Spleen (tissue), 11 donors: ENCODE measurements around the gene FAM163A. TPM values are rescaled to one million over a fixed set of nuclear protein-coding genes. Genes with fewer than 3 reads are reported as not detected.

Experiments
- DNase-seq: peaks from one replicate; pipeline ENCODE4 v3.0.0-alpha.2; 2020
- H3K27ac ChIP-seq, 8 donors: fragments of 200-600 bp; sonication (generic) in 7 of 8; 1 replicate in 4 of 8; 2 replicates in 4 of 8; pipeline versions ENCODE4 v1.5.0 to v1.8.0; 2016 to 2021; ENCODE audit warnings: inconsistent platforms in 4 of 8, mild to moderate bottlenecking in 4 of 8, moderate library complexity in 1 of 8
- H3K27me3 ChIP-seq, 7 donors: fragments of 200-600 bp; sonication (generic) in 6 of 7; replicated peaks in 1 of 7; 1 replicate in 4 of 7; 2 replicates in 3 of 7; pipeline versions ENCODE4 v1.5.0 to v1.8.0; 2016 to 2021; ENCODE audit warnings: inconsistent platforms in 3 of 7, mild to moderate bottlenecking in 1 of 7
- H3K36me3 ChIP-seq, 6 donors: fragments of 200-600 bp; sonication (generic) in 5 of 6; 1 replicate in 4 of 6; 2 replicates in 2 of 6; pipeline versions ENCODE4 v1.5.0 to v1.8.0; 2016 to 2021; ENCODE audit warnings: inconsistent platforms in 2 of 6
- H3K4me1 ChIP-seq, 6 donors: fragments of 200-600 bp; sonication (generic) in 5 of 6; 1 replicate in 3 of 6; 2 replicates in 3 of 6; pipeline versions ENCODE4 v1.5.0 to v1.8.0; 2016 to 2021; ENCODE audit warnings: inconsistent platforms in 3 of 6
- H3K4me3 ChIP-seq, 8 donors: fragments of 200-600 bp; sonication (generic) in 7 of 8; 1 replicate in 4 of 8; 2 replicates in 4 of 8; pipeline versions ENCODE4 v1.5.0 to v1.8.0; 2016 to 2021; ENCODE audit warnings: inconsistent platforms in 4 of 8, mild to moderate bottlenecking in 4 of 8, moderate library complexity in 2 of 8
- H3K9me3 ChIP-seq, 8 donors: fragments of 200-600 bp; sonication (generic) in 7 of 8; 1 replicate in 4 of 8; 2 replicates in 4 of 8; pipeline versions ENCODE4 v1.5.0 to v1.8.0; 2016 to 2021; ENCODE audit warnings: inconsistent platforms in 4 of 8
- POLR2A ChIP-seq, 3 donors: fragments of 450-650 bp; IDR thresholded peaks; one replicate each; pipeline ENCODE4 v1.5.1; 2017; ENCODE audit warnings: antibody characterized with exemption in 3 of 3, mild to moderate bottlenecking in 1 of 3
- POLR2AphosphoS5 ChIP-seq, 3 donors: sonication (generic); formaldehyde crosslinking; IDR thresholded peaks; one replicate each; pipeline ENCODE4 v1.5.1; 2017; ENCODE audit warnings: antibody characterized with exemption in 3 of 3
- WGBS, 5 donors: extraction: QIAGEN DNeasy Blood & Tissue Kit in 3 of 5; methylation state at CpG; one replicate each; pipeline versions ENCODE4 v1.1.5 to v1.1.7; 2013 to 2018; 5-methylcytosine and 5-hydroxymethylcytosine counted together
- intact Hi-C: fragments of 100-400 bp; cut with DNase I; formaldehyde crosslinking; loops from one replicate; pipeline ENCODE4 v1.15.0; 2023; ENCODE audit warnings: low total_unique reads
- polyA plus RNA-seq, 3 donors: library from polyadenylated mRNA; stranded (reverse); fragments of 200-250 nt; gene quantifications; one replicate each; pipeline ENCODE4 v1.2.1, GENCODE V29; 2013
- total RNA-seq, 7 donors: library from RNA; depleted of rRNA in 3 of 7; stranded (reverse); fragments of >200 nt in 3 of 7; fragmentation: NEBNext Ultra II Directional in 4 of 7; extraction: Animal tissue kit (Norgen Biotek cat#: 25700) in 4 of 7; gene quantifications; one replicate each; pipeline versions ENCODE4 v1.1.0 to v1.2.1, GENCODE V29; 2016 to 2021
- TF ChIP-seq, protein P1 (sequence below), 11 experiments: fragments of 200-600 bp in 7 of 11; fragments of 450-650 bp in 4 of 11; sonication (generic) in 4 of 11; IDR thresholded peaks in 8 of 11; conservative IDR thresholded peaks in 3 of 11; 1 replicate in 7 of 11; 2 replicates in 4 of 11; pipeline versions ENCODE4 v1.4.0 to v1.8.0; 2016 to 2021; ENCODE audit warnings: antibody characterized with exemption in 11 of 11, inconsistent platforms in 4 of 11, mild to moderate bottlenecking in 1 of 11
- donor health status: healthy with polysubstance abuse.
- donor health status: DM: no; HTN: no; CAD: no; lungs with moderate emphysema.
- donor health status: DM: no; HTN: no; CAD: no.
- donor health status: Bipolar disorder and iron deficiency.
- donor health status: healthy.
- donor health status: DM: no; HTN: no; CAD: no.
- donor health status: DM: yes; HTN: yes; CAD: no.

FAM163A gene
- total and polyA plus RNA-seq, 10 donors, result 0.14 to 0.47 (median 0.21) TPM; not detected in 3

DNA sequence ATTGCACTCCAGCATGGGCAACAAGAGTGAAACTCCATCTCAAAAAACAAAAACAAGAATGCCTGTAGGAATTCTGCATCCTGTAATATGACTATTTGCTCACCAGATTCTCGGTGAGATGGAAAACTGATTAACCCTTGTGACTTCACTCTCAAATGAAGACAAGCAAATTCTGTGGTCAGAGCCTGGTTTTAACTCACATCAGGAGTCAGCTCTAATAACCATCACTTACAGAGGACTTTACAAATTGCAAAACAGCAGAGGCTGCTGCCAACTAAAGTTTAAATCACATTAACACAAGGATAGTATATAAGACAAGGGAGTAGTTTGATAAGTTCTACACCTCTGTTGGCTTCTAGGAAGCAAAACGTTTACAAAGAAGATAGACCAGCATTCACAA lies 35.7 kb upstream of the FAM163A start:
- H3K4me3 ChIP-seq, result no peak overlapping the region
- 56 to 90% (median 76%) methylated on average over 2 of the region's 2 CpGs for WGBS, 5 donors
- intact Hi-C loops, result loop anchor here (5.0 to 10.0 kb wide), 2 partner anchors 105 to 467 kb away; no protein-coding TSS in a partner anchor
- H3K36me3 ChIP-seq, result no peaks in the 10 kb centered on the region
- peaks cover 8 to 26% (median 18%) of the 10 kb centered on the region in 6 donors for H3K4me1 ChIP-seq
- TF ChIP-seq POLR2A (IDR thresholded peaks at IDR 0.05), result no peak
- H3K27me3 ChIP-seq, result no peaks in the 10 kb centered on the region
- no peak for DNase-seq
- H3K27ac ChIP-seq, result no peak overlapping the region
- H3K9me3 ChIP-seq, result peaks cover 0 to 4% (median 0%) of the 10 kb centered on the region in 8 donors

DNA sequence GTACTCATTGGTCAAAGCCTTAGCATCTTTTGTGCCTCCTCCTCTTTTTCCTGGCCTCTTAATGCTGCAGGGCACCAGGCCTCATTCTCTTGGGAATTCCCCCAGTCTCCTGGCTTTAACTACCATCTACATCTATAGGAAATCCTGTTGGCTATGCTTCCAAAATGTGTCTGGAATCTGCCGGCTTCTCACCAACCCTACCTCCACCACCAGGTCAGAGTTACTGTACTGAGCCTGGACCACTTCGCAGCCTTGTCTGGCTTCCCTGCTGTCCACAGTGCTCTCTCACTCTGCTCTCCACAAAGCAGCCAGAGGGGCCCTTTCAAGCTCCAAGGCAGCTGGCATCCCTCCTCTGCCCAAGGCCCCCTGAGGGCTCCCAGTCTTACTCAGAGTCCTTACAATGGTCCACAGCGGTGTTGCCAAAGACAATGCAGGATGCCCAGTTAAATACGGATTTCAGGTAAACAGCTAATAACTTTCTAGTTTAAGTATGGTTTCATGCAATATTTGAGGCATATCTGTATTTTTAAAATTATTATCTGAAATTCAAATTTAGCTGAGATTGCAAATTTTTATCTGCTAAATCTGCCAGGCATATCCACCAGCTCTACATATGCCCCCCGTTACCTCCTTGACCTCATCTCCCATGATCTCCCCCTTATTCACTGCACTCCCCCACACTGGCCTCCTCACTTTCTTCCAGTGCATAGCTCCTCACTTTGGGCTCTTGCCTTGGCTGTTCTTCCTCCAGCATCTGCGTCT lies 34.5 kb upstream of the FAM163A start:
- DNase-seq, result no peak
- no peak overlapping the region for H3K27ac ChIP-seq
- WGBS, 5 donors, result 80 to 84% (median 82%) methylated on average over 6 of the region's 6 CpGs
- no peaks in the 10 kb centered on the region for H3K27me3 ChIP-seq
- no peak overlapping the region for H3K4me3 ChIP-seq
- no peaks in the 10 kb centered on the region for H3K36me3 ChIP-seq
- peaks cover 0 to 16% (median 8%) of the 10 kb centered on the region in 8 donors for H3K9me3 ChIP-seq
- TF ChIP-seq, protein P1, sequence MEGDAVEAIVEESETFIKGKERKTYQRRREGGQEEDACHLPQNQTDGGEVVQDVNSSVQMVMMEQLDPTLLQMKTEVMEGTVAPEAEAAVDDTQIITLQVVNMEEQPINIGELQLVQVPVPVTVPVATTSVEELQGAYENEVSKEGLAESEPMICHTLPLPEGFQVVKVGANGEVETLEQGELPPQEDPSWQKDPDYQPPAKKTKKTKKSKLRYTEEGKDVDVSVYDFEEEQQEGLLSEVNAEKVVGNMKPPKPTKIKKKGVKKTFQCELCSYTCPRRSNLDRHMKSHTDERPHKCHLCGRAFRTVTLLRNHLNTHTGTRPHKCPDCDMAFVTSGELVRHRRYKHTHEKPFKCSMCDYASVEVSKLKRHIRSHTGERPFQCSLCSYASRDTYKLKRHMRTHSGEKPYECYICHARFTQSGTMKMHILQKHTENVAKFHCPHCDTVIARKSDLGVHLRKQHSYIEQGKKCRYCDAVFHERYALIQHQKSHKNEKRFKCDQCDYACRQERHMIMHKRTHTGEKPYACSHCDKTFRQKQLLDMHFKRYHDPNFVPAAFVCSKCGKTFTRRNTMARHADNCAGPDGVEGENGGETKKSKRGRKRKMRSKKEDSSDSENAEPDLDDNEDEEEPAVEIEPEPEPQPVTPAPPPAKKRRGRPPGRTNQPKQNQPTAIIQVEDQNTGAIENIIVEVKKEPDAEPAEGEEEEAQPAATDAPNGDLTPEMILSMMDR (IDR thresholded peaks at IDR 0.05 in 8 of 11, conservative IDR thresholded peaks at IDR 0.05 in 3 of 11), result no peak
- TF ChIP-seq POLR2AphosphoS5 (IDR thresholded peaks at IDR 0.05), result no peak
- no peak for TF ChIP-seq POLR2A (IDR thresholded peaks at IDR 0.05)
- H3K4me1 ChIP-seq, result peaks cover 8 to 26% (median 18%) of the 10 kb centered on the region in 6 donors
- intact Hi-C loops, result loop anchor here (5.0 to 10.0 kb wide), 2 partner anchors 104 to 466 kb away; no protein-coding TSS in a partner anchor

DNA sequence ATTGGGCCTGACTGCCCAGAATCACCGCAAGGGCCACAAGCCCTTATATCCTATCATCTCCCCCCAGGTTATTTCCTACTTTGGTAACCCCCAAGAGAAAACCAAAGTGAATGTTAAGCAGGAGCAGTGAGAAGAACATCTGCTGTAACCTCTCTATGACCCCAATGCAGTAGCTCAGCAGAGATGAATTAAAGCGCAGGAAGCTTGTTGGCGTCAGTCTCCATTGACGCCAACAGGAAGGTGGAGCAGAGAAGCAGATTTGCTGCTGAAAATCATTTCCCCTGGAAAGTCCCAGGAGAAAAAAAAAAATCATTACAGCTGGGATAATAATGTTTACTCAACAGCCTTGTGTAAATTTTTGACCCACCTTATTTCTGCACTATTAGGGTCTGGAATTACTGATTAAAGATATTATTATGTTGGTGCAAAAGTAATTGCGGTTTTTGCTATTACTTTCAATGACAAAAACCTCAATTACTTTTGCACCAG lies 33.2 kb upstream of the FAM163A start:
- H3K27ac ChIP-seq, result peak overlapping the region in 6 of 8 donors; percentile 22 to 60 (median 36)
- no peak overlapping the region for H3K4me3 ChIP-seq
- H3K36me3 ChIP-seq, result no peaks in the 10 kb centered on the region
- no peaks in the 10 kb centered on the region for H3K27me3 ChIP-seq
- peaks cover 8 to 26% (median 18%) of the 10 kb centered on the region in 6 donors for H3K4me1 ChIP-seq
- 11 to 23% (median 20%) methylated on average over 5 of the region's 5 CpGs for WGBS, 5 donors
- H3K9me3 ChIP-seq, result peaks cover 0 to 28% (median 21%) of the 10 kb centered on the region in 8 donors
- peak in 1 of 3 donors; percentile 68 for TF ChIP-seq POLR2AphosphoS5 (IDR thresholded peaks at IDR 0.05)
- TF ChIP-seq POLR2A (IDR thresholded peaks at IDR 0.05), result no peak
- intact Hi-C loops, result loop anchor here (5.0 to 10.0 kb wide), 2 partner anchors 102 to 465 kb away; no protein-coding TSS in a partner anchor
- no peak for DNase-seq

DNA sequence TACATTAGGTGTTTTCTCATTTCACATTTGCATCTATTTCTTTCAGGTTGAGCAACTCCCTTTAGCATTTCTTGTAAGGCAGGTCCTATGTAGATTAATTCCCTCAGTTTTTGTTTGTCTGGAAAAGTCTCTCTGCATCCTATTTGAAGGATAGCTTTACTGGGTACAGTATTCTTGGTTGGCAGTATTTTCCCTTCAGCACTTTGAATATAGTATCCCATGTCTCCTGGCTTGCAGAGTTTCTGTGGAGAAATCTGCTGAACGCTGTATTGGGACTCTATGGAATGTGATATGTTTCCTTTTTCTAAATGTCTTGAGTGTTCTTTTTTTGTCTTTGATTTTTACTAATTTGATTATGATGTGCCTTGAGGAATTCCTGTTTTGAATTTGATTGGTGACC lies 28.9 kb upstream of the FAM163A start:
- Histone ChIP-seq H3K27ac (no peak overlapping the region), H3K4me3 (no peak overlapping the region), H3K36me3 (no peaks in the 10 kb centered on the region), H3K27me3 (no peaks in the 10 kb centered on the region), H3K9me3 (peaks cover 0 to 71% (median 63%) of the 10 kb centered on the region in 8 donors), H3K4me1 (peaks cover 8 to 16% (median 14%) of the 10 kb centered on the region in 6 donors)
- TF ChIP-seq, protein P1 (IDR thresholded peaks at IDR 0.05 in 8 of 11, conservative IDR thresholded peaks at IDR 0.05 in 3 of 11), result no peak
- no peak for TF ChIP-seq POLR2AphosphoS5 (IDR thresholded peaks at IDR 0.05)
- no peak for TF ChIP-seq POLR2A (IDR thresholded peaks at IDR 0.05)
- DNase-seq, result no peak
- intact Hi-C loops, result no loop called here
- WGBS, 5 donors, result 81 to 93% (median 87%) methylated on average over 1 of the region's 1 CpG

DNA sequence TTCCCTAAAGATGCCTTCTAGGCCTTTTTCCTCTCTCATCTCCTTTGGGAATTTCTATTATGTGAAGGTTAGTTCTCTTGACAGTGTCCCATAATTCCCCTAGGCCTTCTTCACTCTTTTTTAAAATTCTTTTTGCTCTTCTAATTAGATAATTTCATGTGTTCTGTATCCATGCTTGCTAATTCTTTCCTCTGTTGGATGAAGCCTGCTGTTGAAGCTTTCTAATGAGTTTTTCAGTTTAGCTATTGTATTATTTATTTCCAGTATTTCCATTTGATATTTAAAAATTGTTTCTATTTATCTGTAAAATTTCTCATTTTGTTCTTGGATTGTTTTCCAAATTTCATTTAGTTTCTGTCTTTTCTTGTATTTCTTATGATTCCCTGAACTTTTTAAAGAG lies 28.5 kb upstream of the FAM163A start:
- Histone ChIP-seq H3K27ac (no peak overlapping the region), H3K36me3 (no peaks in the 10 kb centered on the region), H3K9me3 (peaks cover 0 to 76% (median 67%) of the 10 kb centered on the region in 8 donors), H3K4me1 (peaks cover 7 to 12% (median 9%) of the 10 kb centered on the region in 6 donors), H3K4me3 (no peak overlapping the region), H3K27me3 (no peaks in the 10 kb centered on the region)
- intact Hi-C loops, result no loop called here
- DNase-seq, result no peak
- TF ChIP-seq, protein P1 (IDR thresholded peaks at IDR 0.05 in 8 of 11, conservative IDR thresholded peaks at IDR 0.05 in 3 of 11), result no peak
- TF ChIP-seq POLR2AphosphoS5 (IDR thresholded peaks at IDR 0.05), result no peak
- no peak for TF ChIP-seq POLR2A (IDR thresholded peaks at IDR 0.05)
